ENCODE data around the gene TFAP2D. TPM values are rescaled to one million over a fixed set of nuclear protein-coding genes. Genes with fewer than 3 reads are reported as not detected.

Gene TFAP2D
- total and polyA plus RNA-seq, 4 donors = 0.28 TPM; not detected in 3

DNA sequence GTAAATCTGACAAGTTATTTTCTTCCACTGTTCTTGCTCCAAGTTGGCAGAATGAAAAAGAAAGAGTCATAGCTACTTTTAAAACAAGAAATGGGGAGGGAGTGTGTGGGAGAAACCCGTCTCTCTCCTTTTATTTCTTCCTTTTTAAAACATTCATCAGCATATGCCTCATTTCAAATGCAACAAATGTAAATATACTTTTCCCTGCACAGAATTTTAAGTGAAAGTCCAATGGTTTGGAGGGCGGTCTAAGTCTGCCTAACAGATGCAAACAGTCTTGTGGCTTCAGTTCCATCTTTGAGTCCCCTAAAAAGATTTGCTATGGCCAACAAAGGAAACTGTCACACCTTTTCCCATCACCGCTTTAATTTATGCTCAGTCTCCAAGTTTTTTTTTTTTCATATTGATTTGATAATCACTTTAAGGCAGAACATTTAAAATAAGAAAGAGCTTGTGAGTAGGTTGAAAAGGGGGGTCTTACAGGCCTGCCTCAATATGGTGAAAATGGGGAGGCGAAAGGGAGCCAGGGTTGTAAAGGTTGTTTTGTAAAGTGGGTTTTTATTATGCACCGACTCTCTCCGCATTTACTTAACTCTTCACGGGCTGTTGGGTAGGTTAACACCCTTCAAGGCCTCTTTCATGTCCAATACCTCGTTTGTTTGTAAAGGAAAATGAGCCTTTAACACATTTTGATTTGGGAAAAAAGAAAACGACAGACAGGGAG is 4.6 kb downstream of the TFAP2D start:
- peak in 1 of 6 donors; percentile 1 for DNase-seq (ENCODE audit: low read depth in 4 of 6, low spot score in 6 of 6)
- H3K27me3 ChIP-seq (ENCODE audit: control insufficient read depth, insufficient read depth, low read length) = peaks cover 97% of the 10 kb centered on the region
- peaks cover 6% of the 10 kb centered on the region for H3K4me1 ChIP-seq (ENCODE audit: control insufficient read depth, insufficient read depth, low read length)
- H3K9me3 ChIP-seq (ENCODE audit: control insufficient read depth, insufficient read depth, low read length) = no peaks in the 10 kb centered on the region
- no peak overlapping the region for H3K27ac ChIP-seq (ENCODE audit: low read depth, low read length)
- H3K4me3 ChIP-seq (ENCODE audit: low read depth, low read length) = no peak overlapping the region
- no CpG with 5 or more reads among the region's 9 CpGs for WGBS (ENCODE audit: insufficient coverage)
- no peaks in the 10 kb centered on the region for H3K36me3 ChIP-seq (ENCODE audit: control insufficient read depth, insufficient read depth, low read length)

DNA sequence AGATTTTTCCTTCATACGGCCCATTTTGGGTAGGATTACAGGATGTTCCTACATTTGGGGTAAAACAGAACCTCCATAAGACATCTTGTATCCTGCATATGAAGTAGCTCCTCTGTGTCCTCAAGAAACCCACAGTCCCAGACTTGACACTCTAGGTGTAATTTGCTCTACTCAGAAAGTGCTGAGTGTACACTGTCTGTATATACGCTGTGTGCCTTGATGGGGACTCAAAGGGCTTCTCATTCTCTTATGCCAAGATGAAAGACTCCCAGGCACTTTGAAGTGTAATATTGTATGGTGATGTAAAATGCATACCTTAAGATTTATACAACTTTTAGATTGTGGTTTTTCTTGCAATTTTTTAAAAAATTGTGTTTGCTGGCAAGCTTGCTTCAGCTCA is 5.2 kb downstream of the TFAP2D start:
- Histone ChIP-seq H3K4me1 (ENCODE audit: control insufficient read depth, insufficient read depth, low read length) (peaks cover 6% of the 10 kb centered on the region), H3K9me3 (ENCODE audit: control insufficient read depth, insufficient read depth, low read length) (no peaks in the 10 kb centered on the region), H3K4me3 (ENCODE audit: low read depth, low read length) (no peak overlapping the region), H3K27ac (ENCODE audit: low read depth, low read length) (no peak overlapping the region), H3K36me3 (ENCODE audit: control insufficient read depth, insufficient read depth, low read length) (no peaks in the 10 kb centered on the region), H3K27me3 (ENCODE audit: control insufficient read depth, insufficient read depth, low read length) (peaks cover 97% of the 10 kb centered on the region)
- peak in 1 of 6 donors; percentile 1 for DNase-seq (ENCODE audit: low read depth in 4 of 6, low spot score in 6 of 6)
- no CpG with 5 or more reads among the region's 2 CpGs for WGBS (ENCODE audit: insufficient coverage)

DNA sequence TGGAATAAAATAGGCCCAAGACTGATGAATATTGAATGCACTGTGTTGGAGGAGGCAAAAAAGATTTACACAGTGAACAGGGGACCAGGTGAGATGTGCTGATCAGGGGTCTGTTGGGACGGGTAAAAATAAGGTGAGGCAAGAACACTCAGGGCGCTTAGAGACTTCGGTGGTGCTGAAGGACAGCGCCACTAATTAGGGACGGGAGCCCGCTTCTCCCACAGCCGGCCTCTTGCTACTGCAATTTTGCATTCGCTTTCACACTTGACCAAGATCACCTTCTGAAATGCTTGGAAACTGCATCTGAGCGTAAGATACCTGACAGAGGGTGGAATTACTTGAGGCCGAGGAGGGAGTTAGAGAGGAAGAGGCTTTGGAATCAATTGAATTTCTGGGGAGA is 7.3 kb downstream of the TFAP2D start:
- no peak overlapping the region for H3K4me3 ChIP-seq (ENCODE audit: low read depth, low read length)
- H3K27ac ChIP-seq (ENCODE audit: low read depth, low read length) = no peak overlapping the region
- peak in 1 of 6 donors; percentile 22 for DNase-seq (ENCODE audit: low read depth in 4 of 6, low spot score in 6 of 6)
- H3K9me3 ChIP-seq (ENCODE audit: control insufficient read depth, insufficient read depth, low read length) = no peaks in the 10 kb centered on the region
- peaks cover 96% of the 10 kb centered on the region for H3K27me3 ChIP-seq (ENCODE audit: control insufficient read depth, insufficient read depth, low read length)
- peaks cover 4% of the 10 kb centered on the region for H3K4me1 ChIP-seq (ENCODE audit: control insufficient read depth, insufficient read depth, low read length)
- 0% methylated on average over 6 of the region's 10 CpGs for WGBS (ENCODE audit: insufficient coverage)
- H3K36me3 ChIP-seq (ENCODE audit: control insufficient read depth, insufficient read depth, low read length) = no peaks in the 10 kb centered on the region

- peaks cover 89% of the 10 kb centered on the region for H3K27me3 ChIP-seq (ENCODE audit: control insufficient read depth, insufficient read depth, low read length)
- no peak overlapping the region for H3K27ac ChIP-seq (ENCODE audit: low read depth, low read length)
- no CpG with 5 or more reads among the region's 19 CpGs for WGBS (ENCODE audit: insufficient coverage)
- H3K36me3 ChIP-seq (ENCODE audit: control insufficient read depth, insufficient read depth, low read length) = no peaks in the 10 kb centered on the region
- H3K4me3 ChIP-seq (ENCODE audit: low read depth, low read length) = no peak overlapping the region
- H3K4me1 ChIP-seq (ENCODE audit: control insufficient read depth, insufficient read depth, low read length) = peaks cover 4% of the 10 kb centered on the region
- DNase-seq (ENCODE audit: low read depth in 4 of 6, low spot score in 6 of 6) = peak in 1 of 6 donors; percentile 37
- H3K9me3 ChIP-seq (ENCODE audit: control insufficient read depth, insufficient read depth, low read length) = no peaks in the 10 kb centered on the region
Observed at GRCh38 chr6:50721978-50722377, 8.7 kb downstream of the TFAP2D start.

DNA sequence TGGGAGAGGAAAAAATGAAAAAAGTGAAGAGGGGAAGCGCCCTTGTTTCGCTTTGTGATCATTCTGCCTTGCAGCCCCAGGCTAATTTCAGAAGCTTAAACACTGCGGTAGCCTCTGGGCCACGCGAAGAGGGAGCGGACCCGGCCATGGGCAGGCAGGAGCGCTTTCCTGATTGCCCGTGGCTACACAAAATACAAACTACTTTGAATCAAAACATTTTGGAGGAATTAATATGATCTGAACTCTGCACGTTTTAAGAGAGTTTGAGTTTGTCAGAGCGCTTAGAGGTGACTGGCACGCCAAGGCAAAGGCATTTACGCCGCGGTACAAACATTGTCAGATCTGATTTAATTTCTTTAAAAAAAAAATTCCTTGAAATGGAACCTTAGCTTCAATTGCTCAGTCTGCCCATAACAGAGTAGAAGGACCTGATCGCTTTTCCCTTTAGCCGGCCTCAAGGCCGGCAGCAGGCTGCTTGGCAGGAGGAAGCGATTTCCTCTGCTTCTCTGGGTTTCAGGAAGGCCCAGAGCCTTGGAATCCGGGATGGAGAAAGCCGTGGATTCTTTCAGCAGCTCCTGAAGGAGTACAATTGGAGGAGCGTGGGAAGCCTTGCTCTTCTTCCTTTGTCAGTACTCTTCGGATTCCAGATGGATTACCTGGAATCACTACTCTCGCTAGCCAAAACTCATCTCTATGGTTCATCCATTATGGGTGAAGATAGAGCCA is 9.7 kb downstream of the TFAP2D start:
- Histone ChIP-seq H3K36me3 (ENCODE audit: control insufficient read depth, insufficient read depth, low read length) (no peaks in the 10 kb centered on the region), H3K4me1 (ENCODE audit: control insufficient read depth, insufficient read depth, low read length) (peaks cover 4% of the 10 kb centered on the region), H3K27me3 (ENCODE audit: control insufficient read depth, insufficient read depth, low read length) (peaks cover 89% of the 10 kb centered on the region), H3K9me3 (ENCODE audit: control insufficient read depth, insufficient read depth, low read length) (no peaks in the 10 kb centered on the region), H3K4me3 (ENCODE audit: low read depth, low read length) (no peak overlapping the region), H3K27ac (ENCODE audit: low read depth, low read length) (no peak overlapping the region)
- peak in 1 of 6 donors; percentile 26 for DNase-seq (ENCODE audit: low read depth in 4 of 6, low spot score in 6 of 6)
- WGBS (ENCODE audit: insufficient coverage) = 2% methylated on average over 13 of the region's 24 CpGs

DNA sequence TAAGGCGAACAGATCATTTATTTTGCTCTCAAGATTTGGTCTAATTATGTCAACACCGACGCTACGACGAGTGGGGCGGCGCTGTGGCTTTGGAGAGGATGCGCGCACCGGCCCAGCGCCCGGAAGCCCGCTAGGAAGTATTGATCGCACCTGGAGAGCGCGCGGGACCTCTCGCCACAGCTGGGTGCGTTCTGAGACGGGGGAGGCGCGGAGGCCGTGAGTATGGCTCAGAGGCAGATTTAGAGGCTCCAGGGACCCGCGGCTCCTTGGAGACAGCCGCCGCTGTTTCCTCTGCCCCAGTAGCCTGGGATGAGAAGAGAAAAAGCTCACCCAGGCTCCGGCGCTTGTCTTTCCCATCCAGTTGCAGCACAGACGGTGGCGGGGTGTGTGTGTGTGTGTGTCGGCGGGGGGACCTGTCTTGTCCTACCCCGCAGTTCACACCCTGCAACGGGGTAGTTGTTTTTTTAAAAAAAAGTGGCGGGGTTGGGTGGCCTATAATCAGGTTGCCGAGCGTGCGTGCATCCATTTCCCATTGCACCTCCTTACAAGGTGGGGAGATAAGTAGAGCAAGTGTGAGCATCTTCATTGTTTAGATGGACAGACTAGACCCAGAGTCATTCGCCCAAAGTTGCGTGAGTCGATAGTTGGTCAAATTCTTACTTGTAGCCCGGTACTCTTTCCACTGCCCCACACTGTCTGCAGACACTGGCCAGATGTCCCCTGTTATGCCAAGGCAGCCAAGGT is 11.2 kb downstream of the TFAP2D start:
- no peak overlapping the region for H3K27ac ChIP-seq (ENCODE audit: low read depth, low read length)
- H3K36me3 ChIP-seq (ENCODE audit: control insufficient read depth, insufficient read depth, low read length) = no peaks in the 10 kb centered on the region
- no peaks in the 10 kb centered on the region for H3K9me3 ChIP-seq (ENCODE audit: control insufficient read depth, insufficient read depth, low read length)
- H3K4me3 ChIP-seq (ENCODE audit: low read depth, low read length) = no peak overlapping the region
- WGBS (ENCODE audit: insufficient coverage) = 2% methylated on average over 42 of the region's 43 CpGs
- H3K27me3 ChIP-seq (ENCODE audit: control insufficient read depth, insufficient read depth, low read length) = peaks cover 73% of the 10 kb centered on the region
- DNase-seq (ENCODE audit: low read depth in 4 of 6, low spot score in 6 of 6) = no peak
- peaks cover 4% of the 10 kb centered on the region for H3K4me1 ChIP-seq (ENCODE audit: control insufficient read depth, insufficient read depth, low read length)

DNA sequence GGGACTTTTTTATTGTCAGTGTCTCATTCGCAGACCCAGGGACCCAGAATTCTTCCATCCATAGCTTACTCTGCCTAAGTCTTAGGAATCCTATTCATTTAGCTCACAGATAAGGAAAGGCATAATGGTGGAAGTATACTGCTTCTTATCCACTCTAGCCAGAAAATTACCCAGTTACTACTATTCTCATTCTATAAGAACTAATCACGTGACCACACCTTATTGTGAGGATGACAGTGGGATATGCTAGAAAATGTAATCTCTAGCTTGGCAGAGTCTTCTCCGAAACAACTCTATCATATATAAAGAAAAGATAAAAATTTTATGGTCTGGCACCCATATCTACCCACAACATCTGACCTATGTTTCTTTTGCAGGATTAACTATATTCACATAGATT is 21.2 kb downstream of the TFAP2D start:
- no peak overlapping the region for H3K4me3 ChIP-seq (ENCODE audit: low read depth, low read length)
- no peak overlapping the region for H3K27ac ChIP-seq (ENCODE audit: low read depth, low read length)
- H3K27me3 ChIP-seq (ENCODE audit: control insufficient read depth, insufficient read depth, low read length) = peaks cover 6% of the 10 kb centered on the region
- WGBS (ENCODE audit: insufficient coverage) = no CpG with 5 or more reads among the region's 3 CpGs
- H3K9me3 ChIP-seq (ENCODE audit: control insufficient read depth, insufficient read depth, low read length) = no peaks in the 10 kb centered on the region
- H3K36me3 ChIP-seq (ENCODE audit: control insufficient read depth, insufficient read depth, low read length) = no peaks in the 10 kb centered on the region
- no peak for DNase-seq (ENCODE audit: low read depth in 4 of 6, low spot score in 6 of 6)
- H3K4me1 ChIP-seq (ENCODE audit: control insufficient read depth, insufficient read depth, low read length) = no peaks in the 10 kb centered on the region

- no peaks in the 10 kb centered on the region for H3K36me3 ChIP-seq (ENCODE audit: control insufficient read depth, insufficient read depth, low read length)
- DNase-seq (ENCODE audit: low read depth in 4 of 6, low spot score in 6 of 6) = peak in 1 of 6 donors; percentile 69
- no peaks in the 10 kb centered on the region for H3K9me3 ChIP-seq (ENCODE audit: control insufficient read depth, insufficient read depth, low read length)
- no peaks in the 10 kb centered on the region for H3K4me1 ChIP-seq (ENCODE audit: control insufficient read depth, insufficient read depth, low read length)
- WGBS (ENCODE audit: insufficient coverage) = no CpG with 5 or more reads among the region's 3 CpGs
- no peaks in the 10 kb centered on the region for H3K27me3 ChIP-seq (ENCODE audit: control insufficient read depth, insufficient read depth, low read length)
- no peak overlapping the region for H3K4me3 ChIP-seq (ENCODE audit: low read depth, low read length)
- H3K27ac ChIP-seq (ENCODE audit: low read depth, low read length) = no peak overlapping the region
Observed at GRCh38 chr6:50742161-50742560, 28.8 kb downstream of the TFAP2D start.

DNA sequence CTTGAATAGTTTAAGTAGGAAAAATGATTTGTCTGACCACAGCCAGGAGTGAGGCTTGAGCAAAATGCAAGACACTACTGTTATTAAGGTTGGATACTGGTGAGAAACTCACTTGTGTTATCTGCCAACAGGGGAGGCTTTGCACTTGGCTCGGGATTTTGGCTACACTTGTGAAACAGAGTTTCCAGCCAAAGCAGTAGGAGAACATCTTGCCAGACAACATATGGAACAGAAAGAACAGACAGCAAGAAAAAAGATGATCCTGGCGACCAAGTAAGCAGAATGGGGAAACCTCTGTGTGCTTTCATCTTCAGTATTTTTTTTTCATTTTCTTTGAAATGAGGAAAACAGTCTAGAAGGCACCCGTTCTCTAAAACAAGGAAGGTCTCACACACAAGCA is 31.6 kb downstream of the TFAP2D start:
- no peak overlapping the region for H3K4me3 ChIP-seq (ENCODE audit: low read depth, low read length)
- no peaks in the 10 kb centered on the region for H3K4me1 ChIP-seq (ENCODE audit: control insufficient read depth, insufficient read depth, low read length)
- no peaks in the 10 kb centered on the region for H3K27me3 ChIP-seq (ENCODE audit: control insufficient read depth, insufficient read depth, low read length)
- H3K27ac ChIP-seq (ENCODE audit: low read depth, low read length) = no peak overlapping the region
- H3K36me3 ChIP-seq (ENCODE audit: control insufficient read depth, insufficient read depth, low read length) = no peaks in the 10 kb centered on the region
- no peaks in the 10 kb centered on the region for H3K9me3 ChIP-seq (ENCODE audit: control insufficient read depth, insufficient read depth, low read length)
- WGBS (ENCODE audit: insufficient coverage) = 70% methylated on average over 1 of the region's 3 CpGs
- DNase-seq (ENCODE audit: low read depth in 4 of 6, low spot score in 6 of 6) = peak in 1 of 6 donors; percentile 73

Data from spinal cord (tissue), 10 donors.